Bone marrow (tissue), 2 donors: ENCODE data around the gene UMAD1.

Experiments used
- DNase-seq, 2 donors: peaks; one replicate each; lab custom pipeline; 2025; lab: John Stamatoyannopoulos, UW

Gene UMAD1

DNA sequence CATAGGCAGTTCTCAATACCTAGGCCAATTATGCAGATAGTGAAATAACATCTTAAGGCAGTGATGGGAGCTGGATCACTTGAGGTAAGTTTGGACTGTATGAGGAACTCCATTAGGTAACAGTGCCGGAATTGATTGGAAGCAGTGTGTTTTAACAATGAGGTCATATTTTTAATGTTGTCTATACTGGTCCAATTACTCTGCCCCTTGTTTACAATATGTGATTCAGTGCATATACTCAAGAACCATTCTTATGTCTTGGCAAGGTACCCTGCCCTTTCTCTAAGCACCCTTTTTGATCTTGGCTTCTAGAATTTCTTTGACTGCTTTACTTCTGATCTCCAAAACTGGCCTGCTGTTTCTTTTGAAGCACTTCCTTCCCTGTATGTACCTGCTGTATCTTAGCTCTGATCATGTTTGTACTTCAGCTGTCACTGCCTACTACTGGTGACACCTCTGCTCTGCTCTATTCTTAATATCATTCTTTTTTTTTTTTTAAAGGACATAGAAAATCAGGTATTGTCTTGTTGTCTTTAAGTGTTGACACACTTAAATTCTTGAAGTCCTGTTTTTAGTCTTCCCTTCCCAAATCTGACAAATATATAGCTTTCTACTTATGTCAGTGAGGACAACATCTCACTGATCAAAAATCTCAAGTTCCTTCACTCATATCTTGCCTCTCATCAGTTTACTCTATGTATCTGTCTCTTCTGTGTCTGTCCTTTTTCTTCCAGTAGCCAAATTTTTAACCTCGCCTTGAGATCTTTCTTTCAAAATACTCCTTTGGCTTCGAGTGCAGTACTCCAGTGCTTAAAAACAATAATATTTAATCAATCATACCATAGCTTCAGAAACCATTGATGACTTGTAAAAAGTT is 124.2 kb downstream of the UMAD1 start:
- no peak for DNase-seq

DNA sequence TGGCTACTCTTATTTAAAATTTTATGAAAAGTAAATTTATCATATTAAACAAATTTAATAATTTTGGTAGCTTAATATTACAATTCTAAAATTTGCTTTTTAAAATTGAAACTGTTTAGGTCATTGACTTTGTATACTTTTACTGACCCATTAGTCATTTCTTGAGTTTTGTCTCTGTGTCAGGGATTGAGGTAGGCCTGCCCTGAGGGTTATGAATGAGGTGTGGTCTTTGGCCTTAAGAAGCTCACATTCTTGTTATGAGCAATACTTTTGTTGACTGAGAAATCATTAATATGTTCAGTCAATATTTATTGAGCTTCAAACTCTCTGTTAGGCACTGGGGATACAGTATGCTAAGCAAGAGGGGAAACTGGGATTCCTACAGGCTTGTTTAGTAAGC is 124.9 kb downstream of the UMAD1 start:
- DNase-seq: no peak

DNA sequence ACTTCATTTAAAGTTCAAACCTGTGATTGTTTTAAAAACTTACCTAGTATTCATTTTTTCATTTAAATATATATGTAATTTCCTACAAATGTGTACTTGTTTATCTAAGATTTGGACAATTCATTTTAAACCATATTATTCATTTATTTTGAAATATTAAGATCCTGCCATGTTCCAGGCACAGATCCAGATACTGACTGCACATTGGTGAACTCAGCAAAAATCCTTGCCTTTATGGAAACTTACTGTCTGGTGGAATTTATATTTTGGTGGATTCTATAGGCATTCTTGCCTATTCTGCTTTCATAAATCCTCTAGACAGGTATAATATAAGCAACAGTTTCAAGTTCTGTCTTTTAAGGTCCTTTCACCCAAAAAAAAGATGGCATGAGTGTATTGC is 126.1 kb downstream of the UMAD1 start:
- no peak for DNase-seq

DNA sequence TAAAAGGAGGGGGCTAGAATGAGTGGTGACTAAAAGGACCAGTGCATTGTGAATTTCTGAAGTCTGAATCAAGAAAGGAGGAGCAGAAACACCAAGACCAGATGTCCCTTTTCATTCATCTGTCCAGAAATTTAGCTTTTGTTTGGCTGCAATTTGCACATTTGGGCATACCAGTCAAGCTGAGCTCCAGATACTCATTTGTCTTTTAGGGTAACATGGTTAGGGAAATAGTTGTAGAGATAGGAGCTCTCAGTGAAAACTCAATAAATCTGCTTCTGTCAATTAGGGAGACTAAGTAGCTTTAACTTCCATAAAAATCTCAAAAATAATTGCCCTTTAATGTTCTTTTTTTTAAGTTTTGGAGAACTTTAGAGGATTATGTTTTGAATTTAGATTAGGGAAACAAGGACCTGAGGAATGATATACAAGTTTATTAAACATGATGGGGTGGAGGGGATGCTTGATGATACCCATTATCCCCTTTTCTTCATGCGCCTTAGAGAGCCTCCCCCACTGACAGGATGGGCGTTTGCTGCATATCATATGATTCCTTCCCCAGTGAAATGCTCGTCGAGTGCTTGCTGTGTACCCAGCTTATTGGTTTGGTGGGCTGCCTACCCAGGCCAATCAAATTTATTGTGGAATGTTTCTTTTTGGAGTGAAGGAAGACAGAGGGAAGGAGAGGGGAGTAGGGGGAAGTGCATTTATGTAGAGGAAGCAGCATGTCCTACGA is 128.6 kb downstream of the UMAD1 start:
- no peak for DNase-seq

DNA sequence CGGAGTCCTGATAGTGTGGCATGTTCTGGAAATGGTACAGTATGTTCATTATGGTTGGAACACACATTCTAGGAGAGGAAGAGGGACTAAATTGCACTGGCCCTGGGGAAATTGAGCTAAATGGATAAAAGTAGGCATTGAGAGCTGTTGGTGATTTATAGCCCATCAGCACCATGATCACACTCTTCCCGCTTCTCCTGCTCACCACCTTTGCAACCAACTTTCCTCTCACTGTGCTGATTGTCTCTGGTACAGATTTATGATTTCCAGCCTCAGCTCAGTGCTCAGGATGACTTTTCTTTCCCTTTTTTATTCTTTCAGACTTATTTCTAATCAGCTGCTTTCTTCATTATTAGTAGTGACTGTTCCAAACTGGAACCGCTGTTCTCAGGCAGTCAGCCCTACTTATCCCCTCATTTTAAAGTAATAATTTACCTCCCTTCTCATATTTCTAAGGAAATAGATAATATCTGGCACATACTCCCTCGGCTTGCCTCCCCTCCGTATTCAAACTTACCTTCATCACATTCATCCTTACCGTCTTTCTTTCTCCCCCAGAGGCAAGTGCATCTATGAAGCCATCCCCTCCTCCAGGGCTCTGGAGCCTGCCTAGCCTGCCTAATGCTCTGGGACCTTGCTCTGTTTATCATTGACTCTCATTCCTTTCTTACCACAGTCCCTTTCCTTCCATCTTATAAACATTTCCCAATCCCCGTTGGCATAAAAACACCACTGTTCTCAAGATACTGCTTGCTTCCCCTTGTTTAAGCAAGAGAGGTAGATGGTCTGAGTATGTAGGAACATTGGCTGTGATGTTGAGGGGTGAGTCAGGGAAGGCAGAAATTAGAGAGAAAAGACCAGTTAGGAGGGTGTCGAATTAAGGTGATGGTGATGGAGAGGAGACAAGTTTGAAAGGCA is 129.4 kb downstream of the UMAD1 start:
- DNase-seq: no peak

DNA sequence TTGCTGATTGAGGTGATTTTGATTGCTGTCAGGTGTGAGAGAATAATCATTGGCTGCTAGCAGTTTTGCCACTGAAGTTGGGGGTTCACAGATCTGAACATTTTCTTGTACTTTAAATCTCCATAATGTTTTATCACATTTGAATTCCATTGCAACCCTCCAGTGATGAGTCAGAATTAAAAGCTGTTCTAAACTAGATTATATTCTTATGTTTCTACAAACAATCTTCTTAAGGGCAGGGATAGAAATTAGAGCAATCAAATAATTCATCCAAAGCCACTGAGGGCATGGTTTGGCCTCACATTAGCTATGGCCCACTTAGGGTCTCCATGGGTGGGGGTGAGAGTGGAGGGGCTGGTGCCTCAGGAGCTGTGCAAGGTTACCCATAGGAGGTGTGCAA is 130.9 kb downstream of the UMAD1 start:
- DNase-seq: no peak

DNA sequence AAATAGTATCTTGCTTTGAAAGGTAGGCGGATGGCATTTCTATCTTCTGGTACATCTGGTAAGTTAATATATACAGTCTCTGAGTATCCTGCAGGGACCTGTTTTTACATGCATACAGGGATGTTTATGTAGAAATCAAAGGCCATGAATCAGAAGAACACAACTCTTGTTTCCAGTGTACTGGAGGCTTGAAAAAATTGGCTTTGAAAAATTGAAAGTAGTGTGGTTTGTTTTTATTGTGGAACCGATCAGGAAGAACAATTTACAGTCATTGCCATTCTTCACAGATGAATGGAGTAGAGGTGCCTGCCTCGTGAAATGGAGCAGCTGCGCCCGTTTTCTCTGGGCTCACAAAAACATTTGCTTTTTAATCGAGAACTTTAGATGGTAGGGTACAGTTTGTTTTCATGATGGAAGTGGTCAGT is 131.9 kb downstream of the UMAD1 start:
- DNase-seq: no peak

DNA sequence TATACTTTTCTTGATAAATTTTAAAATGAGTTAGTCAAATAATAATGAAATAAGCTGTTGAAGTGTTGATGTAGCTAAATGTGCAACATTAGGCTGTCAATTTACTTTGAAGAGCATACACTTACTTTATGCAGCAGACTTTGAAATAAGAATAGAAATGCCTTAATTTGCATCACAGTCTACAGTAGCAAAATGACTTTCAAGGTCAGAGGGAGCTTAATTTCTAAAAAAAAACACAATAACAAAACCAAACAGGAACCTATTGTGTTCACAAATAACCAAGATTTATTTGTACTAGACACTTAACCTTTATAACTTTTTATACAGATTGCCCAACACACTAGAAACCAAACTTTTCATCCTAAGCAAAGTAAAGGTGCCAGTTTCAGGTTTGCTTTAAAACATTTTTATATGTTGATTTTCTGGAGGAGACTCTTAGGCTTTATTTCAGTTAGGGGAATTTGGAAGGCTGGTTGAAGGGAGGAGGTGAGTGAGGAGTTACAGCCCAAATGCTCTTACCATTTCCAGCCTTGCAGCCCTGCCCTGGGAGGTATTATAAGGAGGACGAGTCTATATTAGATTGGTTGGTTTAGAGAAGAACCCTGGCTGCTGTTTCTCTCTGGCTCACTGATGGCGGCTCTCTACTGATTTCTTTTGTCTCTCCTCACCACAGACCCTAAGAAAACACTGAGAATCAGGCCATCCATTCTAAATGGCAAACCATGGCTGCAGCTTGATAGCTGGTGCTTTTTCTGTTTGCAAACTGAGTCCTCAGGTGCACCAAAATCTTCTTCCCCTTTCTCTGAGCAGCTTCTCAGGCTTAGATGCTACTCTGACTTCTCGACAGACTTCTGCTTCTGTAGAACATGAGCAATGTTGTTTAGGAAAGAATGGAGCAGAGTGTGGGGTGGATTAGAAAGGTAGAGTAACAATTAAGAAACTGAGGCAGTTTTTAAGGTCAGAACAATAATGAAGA is 133.1 kb downstream of the UMAD1 start:
- no peak for DNase-seq

DNA sequence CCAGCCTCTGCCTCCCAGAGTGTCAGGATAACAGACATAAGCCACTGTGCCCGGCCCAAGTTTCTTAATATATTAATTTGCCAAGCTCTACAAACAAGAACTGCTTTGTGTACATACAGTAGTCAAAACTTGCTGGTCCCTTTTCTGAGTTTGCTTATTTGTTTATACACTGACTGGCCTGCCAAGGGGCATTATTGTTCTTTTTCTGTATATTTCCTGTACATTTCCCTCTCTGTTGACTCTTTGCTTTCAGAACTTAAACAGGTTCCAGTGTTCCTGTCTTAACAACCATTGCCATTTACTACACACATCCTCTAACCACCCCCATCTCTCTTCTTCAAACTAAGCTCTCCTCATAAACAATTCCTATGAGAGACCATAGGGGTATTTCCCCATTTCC is 139.3 kb downstream of the UMAD1 start:
- no peak for DNase-seq

DNA sequence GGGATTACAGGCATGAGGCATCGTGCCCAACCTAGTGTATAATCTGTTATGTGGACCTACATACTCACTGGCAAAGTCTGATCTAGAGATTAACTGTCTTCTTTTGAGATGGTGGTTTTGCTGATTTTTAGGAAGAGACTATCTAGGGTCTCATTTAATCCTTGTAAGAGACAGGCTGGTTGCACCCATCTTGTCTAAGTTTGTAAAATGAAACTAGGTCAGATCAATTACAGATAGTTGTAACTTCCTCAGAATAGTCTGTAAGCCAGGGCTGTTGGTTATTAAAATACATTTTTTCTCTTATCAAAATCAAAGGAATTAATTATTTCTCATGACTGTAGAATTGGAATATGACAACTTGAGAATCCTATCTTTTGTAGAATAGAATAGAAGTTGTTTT is 142.4 kb downstream of the UMAD1 start:
- no peak for DNase-seq

DNA sequence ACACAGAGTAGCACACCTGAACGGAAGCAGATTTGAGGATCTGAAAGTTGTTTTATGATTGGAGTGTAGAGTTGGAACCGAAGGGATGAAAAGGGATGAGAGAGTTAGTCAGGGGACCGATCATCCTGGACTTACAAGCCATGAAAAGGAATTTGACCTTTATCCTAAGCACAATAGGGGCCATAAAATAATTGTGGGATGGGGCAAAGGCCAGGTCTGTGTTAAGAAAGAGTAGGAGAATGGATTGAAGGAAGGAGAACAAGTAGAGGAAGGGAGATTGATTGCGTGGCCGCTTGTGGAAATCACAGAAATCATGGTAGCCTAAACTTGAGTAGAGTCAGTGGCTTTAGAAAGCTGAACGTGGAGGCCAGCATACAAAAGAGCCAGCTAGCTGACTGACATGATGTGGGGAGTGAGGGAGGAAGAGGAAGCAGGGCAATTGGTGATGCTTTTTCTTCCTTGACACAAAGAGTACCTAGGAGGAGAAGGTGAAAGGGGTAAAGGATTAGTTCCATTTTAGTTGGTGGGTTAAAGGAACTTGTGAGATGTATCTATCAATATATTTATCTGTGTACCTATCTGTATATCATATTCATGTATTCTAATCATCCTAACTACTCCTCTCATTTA is 144.9 kb downstream of the UMAD1 start:
- DNase-seq: no peak

DNA sequence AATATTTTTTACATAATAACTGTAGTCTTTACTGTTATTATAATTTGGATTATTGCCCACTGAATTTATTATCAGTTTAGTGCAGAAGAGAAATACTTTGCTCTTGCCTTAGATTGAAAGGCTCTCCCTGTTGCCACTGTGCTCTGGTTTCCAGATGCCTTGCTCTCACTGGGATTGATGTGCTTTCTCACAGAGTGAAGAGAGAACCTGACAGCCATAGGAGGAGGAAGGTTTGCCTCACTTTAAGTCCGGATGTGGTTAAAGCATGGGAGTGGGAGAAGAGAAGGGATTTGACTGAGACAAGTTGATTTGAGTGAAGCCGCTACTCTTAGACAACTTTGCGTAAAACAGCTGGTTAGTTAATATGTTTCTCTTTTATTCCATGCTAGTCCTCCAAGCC is 146.0 kb downstream of the UMAD1 start:
- no peak for DNase-seq

DNA sequence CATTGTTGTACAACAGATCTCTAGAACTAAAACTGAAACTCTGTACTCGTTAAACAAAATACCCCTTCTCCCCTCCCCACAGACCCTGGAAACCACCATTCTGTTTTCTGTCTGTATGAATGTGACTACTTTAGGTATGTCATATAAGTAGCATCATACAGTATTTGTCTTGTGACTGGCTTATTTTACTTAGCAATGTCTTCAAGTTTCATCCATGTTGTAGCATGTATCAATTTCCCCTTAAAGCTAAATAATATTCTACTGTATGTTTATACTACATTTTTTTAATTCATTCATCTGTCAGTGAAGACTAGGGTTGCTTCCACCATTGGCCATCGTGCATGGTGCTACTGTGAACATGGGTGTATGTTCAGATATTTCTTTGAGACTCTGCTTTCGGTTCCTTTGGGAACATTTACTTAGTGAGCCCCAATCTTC is 149.0 kb downstream of the UMAD1 start:
- no peak for DNase-seq

DNA sequence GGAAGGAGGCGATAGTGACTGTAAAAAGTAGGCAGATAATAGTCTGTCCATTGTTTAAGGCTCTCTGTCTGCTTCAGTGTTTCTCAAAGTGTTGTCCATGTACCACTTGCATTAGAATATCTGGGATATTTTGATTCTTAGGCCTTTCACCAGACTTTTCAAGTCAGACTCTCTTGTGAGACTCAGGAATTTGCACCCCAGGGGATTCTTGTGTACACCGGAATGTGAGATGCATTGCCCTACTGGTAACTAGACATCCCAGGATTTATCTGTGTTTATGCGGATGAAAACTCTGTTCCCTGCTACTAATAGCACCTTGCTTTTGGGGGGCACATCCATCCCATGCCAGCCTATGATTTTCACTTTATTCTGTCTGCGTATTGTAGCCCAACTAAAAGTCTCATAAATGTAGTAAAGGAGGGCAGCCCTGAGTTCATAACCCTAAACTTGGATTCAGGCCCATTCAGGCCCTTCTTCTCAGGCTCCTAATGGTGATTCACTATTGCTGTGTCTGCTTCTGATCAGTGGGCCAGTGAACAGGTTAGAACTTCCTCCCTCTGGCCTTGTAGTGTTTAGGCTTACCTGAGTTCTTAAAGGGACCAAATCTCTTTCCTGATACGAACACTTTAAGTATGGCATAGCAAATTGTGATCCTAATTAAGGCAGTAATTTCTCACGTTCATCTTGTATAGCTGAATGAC is 149.6 kb downstream of the UMAD1 start:
- DNase-seq: no peak

DNA sequence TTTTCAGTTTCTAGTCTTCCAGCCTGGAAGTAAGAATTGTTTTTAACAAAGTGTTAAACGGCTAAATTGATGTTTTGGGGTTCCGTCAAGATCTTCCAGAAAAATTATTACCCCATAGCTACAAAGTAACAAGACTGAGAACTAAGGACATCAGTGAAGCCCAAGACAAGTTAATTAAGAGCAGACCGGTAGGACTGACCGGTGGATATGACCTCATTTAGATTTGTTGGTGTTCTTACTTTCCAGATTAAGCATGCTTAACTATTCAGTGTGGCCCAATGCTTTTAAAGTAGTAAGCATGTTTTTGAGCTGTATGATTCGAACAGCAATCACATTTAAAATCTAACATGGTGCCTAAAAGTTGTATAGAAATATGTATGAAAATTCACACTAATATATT is 151.0 kb downstream of the UMAD1 start:
- DNase-seq: no peak

DNA sequence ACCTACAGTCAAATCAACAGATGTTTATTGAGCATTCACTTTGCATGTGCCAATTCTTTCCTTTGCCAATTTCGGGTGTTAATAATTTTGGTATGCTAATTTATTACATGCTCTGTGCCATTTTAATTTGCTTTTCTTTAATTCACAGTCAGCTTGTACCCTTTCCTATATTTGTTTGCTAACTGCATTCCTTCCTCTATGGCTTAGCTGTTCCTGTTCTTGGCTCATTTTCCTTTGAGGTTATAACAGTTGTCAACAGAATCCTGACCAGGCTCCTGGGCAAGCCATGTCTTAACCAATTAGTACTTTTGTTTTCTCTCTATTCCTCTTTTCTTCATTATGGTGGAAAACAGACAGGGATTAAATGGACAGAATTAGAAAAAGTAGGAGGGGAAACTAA is 151.5 kb downstream of the UMAD1 start:
- no peak for DNase-seq

DNA sequence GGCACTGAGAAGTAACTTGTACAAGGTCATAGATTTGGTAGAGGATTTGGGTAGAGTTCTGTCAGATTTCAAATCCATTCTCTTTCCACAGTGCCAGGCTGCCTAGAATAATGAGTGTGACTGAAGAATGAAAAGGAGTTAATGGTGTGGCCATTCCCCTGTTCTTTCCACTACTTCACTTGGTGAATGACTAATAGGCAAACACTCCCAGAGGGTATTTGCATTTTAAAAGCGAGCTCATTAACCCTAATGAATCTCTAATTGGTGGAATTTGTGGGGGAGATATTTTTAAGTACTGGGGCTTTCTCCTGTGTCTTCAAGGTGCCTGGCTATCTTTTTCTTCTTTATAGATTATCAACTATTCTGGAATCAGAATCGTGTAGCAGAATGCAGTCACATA is 152.7 kb downstream of the UMAD1 start:
- DNase-seq: no peak

DNA sequence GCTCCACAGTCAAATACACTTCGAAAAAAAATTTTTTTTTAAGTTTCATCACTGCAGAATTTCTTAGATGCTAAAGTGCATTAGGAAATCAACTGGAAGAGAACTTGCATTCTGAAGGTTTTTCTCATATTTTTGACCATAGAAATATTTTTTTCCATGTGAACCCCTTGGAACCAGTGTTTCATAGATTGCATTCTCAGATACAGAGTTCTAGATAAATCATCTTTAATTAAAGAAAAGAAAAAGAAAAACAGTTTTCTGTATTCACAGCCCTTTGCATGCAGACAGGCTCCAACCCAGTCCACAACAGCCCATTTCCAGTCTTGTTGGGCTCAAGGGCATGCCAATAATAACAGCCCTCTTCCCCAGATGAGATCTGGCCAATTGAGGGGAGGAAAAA is 153.4 kb downstream of the UMAD1 start:
- no peak for DNase-seq

DNA sequence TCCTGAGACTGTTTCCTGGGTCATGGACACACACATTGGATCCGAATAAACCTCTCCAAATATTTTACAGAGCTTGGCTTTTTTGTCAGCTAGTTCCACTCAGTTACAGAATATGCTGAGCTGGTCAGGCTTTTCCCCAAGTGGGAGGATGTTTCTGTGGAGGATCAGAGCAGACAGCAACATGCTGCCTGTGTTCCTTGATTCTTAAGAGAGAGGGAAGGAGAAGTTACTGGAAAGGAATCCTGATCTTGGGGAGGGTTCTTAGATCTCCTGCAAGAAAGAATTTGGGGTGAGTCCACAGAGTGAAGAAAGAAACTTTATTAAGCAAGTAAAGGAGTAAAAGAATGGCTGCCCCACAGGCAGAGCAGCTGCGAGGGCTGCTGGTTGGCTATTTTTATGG is 154.7 kb downstream of the UMAD1 start:
- no peak for DNase-seq

DNA sequence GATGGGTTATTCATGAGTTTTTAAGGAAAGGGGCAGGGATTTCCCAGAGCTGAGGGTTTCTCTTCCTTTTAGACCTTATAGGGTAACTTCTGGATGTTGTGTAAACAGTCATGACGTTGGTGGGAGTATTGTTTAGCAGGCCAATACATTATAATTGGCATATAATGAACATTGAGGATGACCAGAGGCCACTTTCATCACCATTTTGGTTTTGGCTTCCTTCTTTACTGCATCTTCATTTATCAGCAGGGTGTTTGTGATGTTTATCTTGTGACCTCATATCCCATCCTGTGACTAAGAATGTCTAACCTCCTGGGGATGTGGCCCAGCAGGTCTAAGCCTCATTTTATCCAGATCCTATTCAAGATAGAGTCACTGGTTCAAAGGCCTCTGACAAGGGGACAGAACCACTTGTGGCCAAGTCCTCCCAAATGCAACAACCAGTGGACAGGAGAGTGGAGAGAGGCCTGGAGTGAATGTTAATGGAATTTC is 155.1 kb downstream of the UMAD1 start:
- no peak for DNase-seq
